ENCODE measurements around the gene DAP.

DNA sequence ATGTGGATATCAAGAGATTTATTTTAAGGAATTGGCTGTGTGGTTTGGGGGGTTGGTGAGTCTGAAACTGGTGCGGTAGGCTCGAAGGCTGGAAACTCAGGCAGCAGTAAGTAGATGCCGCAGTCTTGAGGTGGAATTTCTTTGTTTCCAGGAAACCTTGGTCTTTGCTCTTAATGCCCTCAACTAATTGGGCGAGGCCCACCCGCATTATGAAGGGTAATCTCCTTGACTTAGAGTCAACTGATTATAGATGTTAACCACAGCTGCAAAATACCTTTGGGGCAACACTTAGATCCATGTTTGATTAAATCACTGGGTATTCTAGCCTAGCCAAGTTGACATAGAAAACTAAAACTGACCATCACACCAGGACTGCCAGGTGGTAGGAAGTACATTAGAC, 113.4 kb downstream of the DAP start:
- TF ChIP-seq, protein P1, sequence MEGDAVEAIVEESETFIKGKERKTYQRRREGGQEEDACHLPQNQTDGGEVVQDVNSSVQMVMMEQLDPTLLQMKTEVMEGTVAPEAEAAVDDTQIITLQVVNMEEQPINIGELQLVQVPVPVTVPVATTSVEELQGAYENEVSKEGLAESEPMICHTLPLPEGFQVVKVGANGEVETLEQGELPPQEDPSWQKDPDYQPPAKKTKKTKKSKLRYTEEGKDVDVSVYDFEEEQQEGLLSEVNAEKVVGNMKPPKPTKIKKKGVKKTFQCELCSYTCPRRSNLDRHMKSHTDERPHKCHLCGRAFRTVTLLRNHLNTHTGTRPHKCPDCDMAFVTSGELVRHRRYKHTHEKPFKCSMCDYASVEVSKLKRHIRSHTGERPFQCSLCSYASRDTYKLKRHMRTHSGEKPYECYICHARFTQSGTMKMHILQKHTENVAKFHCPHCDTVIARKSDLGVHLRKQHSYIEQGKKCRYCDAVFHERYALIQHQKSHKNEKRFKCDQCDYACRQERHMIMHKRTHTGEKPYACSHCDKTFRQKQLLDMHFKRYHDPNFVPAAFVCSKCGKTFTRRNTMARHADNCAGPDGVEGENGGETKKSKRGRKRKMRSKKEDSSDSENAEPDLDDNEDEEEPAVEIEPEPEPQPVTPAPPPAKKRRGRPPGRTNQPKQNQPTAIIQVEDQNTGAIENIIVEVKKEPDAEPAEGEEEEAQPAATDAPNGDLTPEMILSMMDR (IDR thresholded peaks at IDR 0.05) = no peak
- TF ChIP-seq POLR2A (IDR thresholded peaks at IDR 0.05) = no peak
- TF ChIP-seq POLR2AphosphoS5 (IDR thresholded peaks at IDR 0.05) = no peak
